Measurements from ENCODE around the gene KIF19. TPM values are rescaled to one million over a fixed set of nuclear protein-coding genes. Genes with fewer than 3 reads are reported as not detected.

The KIF19 gene
- total RNA-seq, 1 experiment from 2014 or later: 0.15 TPM

DNA sequence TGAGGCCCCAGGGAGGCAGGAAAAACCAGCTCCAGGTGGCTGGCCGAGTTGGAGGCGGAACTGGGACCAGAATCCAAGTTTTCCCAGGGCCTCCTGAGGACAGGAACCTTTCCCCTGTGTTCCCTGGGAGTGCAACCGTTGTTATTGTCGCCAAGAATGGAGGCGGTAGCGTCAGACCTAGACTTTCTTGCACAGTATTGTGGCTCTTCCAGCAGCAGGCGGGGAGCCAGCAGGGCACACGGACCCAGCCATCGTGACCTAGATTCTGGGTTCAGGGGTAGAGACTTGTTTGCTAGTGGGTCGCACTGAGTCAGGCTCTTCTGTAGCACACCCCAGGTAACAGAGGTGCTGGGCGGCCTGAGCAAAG lies 667 bp upstream of the KIF19 start:
- Histone ChIP-seq H3K9ac (ENCODE audit: low read length) (no peak overlapping the region), H4K20me1 (ENCODE audit: insufficient read depth) (no peaks in the 10 kb centered on the region), H3K4me1 (ENCODE audit: control insufficient read depth in 1 of 2, insufficient read depth in 2 of 2, low read length in 2 of 2) (no peaks in the 10 kb centered on the region), H3K9me2 (ENCODE audit: insufficient read depth) (no peaks in the 10 kb centered on the region), H3K36me3 (ENCODE audit: control insufficient read depth in 1 of 2, insufficient read depth in 2 of 2, low read length in 2 of 2) (no peaks in the 10 kb centered on the region), H3K79me2 (ENCODE audit: insufficient read depth, low read length) (no peaks in the 10 kb centered on the region), H2AFZ (ENCODE audit: low read depth, low read length, poor library complexity, severe bottlenecking) (no peak overlapping the region), H3K27me3 (ENCODE audit: insufficient read depth, low read length) (0 out of 2 replicates have a peak, but pooled peaks cover 5% of the 10 kb centered on the region), H3K9me3 (ENCODE audit: control insufficient read depth in 1 of 2, insufficient read depth in 1 of 2, low read depth in 1 of 2, low read length in 2 of 2) (no peaks in the 10 kb centered on the region), H3K4me2 (ENCODE audit: low read length) (no peak overlapping the region), H3K27ac (ENCODE audit: low read depth, low read length) (no peak overlapping the region), H3K4me3 (replicated peaks in 1 of 2; ENCODE audit: low read depth in 1 of 2, low read length in 2 of 2) (no peak overlapping the region)
- DNase-seq (ENCODE audit: low read depth, low spot score) (no peak), ATAC-seq (no peak)
- intact Hi-C loops (cut with micrococcal nuclease): no loop called here
- no peak for TF ChIP-seq CEBPB (IDR thresholded peaks at IDR 0.05; ENCODE audit: low read depth)
- no peak for TF ChIP-seq JUND (IDR thresholded peaks at IDR 0.05)
- no peak for TF ChIP-seq EZH2phosphoT487 (IDR thresholded peaks at IDR 0.05; ENCODE audit: borderline replicate concordance)
- no peak for TF ChIP-seq MAX (IDR thresholded peaks at IDR 0.05)
- TF ChIP-seq EGR1 (IDR thresholded peaks at IDR 0.05; ENCODE audit: low read depth): no peak
- no peak for TF ChIP-seq ZFX (IDR thresholded peaks at IDR 0.05)
- TF ChIP-seq, protein P1, sequence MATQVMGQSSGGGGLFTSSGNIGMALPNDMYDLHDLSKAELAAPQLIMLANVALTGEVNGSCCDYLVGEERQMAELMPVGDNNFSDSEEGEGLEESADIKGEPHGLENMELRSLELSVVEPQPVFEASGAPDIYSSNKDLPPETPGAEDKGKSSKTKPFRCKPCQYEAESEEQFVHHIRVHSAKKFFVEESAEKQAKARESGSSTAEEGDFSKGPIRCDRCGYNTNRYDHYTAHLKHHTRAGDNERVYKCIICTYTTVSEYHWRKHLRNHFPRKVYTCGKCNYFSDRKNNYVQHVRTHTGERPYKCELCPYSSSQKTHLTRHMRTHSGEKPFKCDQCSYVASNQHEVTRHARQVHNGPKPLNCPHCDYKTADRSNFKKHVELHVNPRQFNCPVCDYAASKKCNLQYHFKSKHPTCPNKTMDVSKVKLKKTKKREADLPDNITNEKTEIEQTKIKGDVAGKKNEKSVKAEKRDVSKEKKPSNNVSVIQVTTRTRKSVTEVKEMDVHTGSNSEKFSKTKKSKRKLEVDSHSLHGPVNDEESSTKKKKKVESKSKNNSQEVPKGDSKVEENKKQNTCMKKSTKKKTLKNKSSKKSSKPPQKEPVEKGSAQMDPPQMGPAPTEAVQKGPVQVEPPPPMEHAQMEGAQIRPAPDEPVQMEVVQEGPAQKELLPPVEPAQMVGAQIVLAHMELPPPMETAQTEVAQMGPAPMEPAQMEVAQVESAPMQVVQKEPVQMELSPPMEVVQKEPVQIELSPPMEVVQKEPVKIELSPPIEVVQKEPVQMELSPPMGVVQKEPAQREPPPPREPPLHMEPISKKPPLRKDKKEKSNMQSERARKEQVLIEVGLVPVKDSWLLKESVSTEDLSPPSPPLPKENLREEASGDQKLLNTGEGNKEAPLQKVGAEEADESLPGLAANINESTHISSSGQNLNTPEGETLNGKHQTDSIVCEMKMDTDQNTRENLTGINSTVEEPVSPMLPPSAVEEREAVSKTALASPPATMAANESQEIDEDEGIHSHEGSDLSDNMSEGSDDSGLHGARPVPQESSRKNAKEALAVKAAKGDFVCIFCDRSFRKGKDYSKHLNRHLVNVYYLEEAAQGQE (IDR thresholded peaks at IDR 0.05; ENCODE audit: low read depth): no peak
- TF ChIP-seq FOSL1 (IDR thresholded peaks at IDR 0.05; ENCODE audit: low read depth): no peak
- no peak for TF ChIP-seq TCF7L2 (IDR thresholded peaks at IDR 0.05; ENCODE audit: borderline replicate concordance, extremely low read depth, insufficient read depth, insufficient read length)
- no peak for TF ChIP-seq RAD21 (IDR thresholded peaks at IDR 0.05; ENCODE audit: low read depth)
- no peak for TF ChIP-seq SIN3A (IDR thresholded peaks at IDR 0.05; ENCODE audit: low read depth)
- TF ChIP-seq SRF (IDR thresholded peaks at IDR 0.05; ENCODE audit: low read depth): no peak
- no peak for TF ChIP-seq POLR2AphosphoS5 (IDR thresholded peaks at IDR 0.05; ENCODE audit: low read depth, low read length)
- no peak for TF ChIP-seq YY1 (IDR thresholded peaks at IDR 0.05; ENCODE audit: extremely low read depth, insufficient replicate concordance, low read depth, low read length)
- no TSS peak for BruUV-seq (replicated peaks)
- ChIA-PET RAD21 (ENCODE audit: low non-redundant PET in 1 of 2, low total read pairs in 2 of 2, uncharacterized antibody in 2 of 2, unreplicated experiment in 2 of 2) (no interaction called here), CTCF (no interaction called here), POLR2A (no interaction called here)
